K562 (cell line): ENCODE data around the gene LMAN2L. TPM values are rescaled to one million over a fixed set of nuclear protein-coding genes. Genes with fewer than 3 reads are reported as not detected.

Source experiments
- BCOR ChIP-seq: fragments of 450-650 bp; IDR thresholded peaks from 2 replicates; pipeline ENCODE4 v1.6.1; 2016
- CREB1 ChIP-seq, 2 experiments: sonication (generic) in 1 of 2; formaldehyde crosslinking in 1 of 2; IDR thresholded peaks; 2 replicates each; pipeline versions ENCODE4 v1.6.1 to v1.8.0; 2012 to 2022; ENCODE audit warnings: inconsistent platforms in 1 of 2, mild to moderate bottlenecking in 1 of 2, missing genetic modification reagents in 1 of 2, moderate library complexity in 1 of 2
- FOS ChIP-seq: IDR thresholded peaks from 3 replicates; pipeline ENCODE4 v1.6.1; 2011; ENCODE audit not compliant: insufficient read length; ENCODE audit errors: extremely low read depth
- HMG20B ChIP-seq: fragments of 250-450 bp; sonication (Bioruptor Pico); IDR thresholded peaks from 2 replicates; pipeline ENCODE4 v1.5.0; 2021; ENCODE audit warnings: mild to moderate bottlenecking
- JUND ChIP-seq, 2 experiments: IDR thresholded peaks; 2 replicates in 1 of 2; 3 replicates in 1 of 2; pipeline ENCODE4 v1.6.1; 2011; ENCODE audit warnings: borderline replicate concordance in 2 of 2, low read depth in 2 of 2, low read length in 2 of 2, improper control_type of control experiment in 1 of 2, missing biosample characterization in 1 of 2, missing genetic modification characterization in 1 of 2, missing genetic modification reagents in 1 of 2
- KLF6 ChIP-seq: fragments of 250-450 bp; sonication (Bioruptor Pico); IDR thresholded peaks from 2 replicates; pipeline ENCODE4 v1.4.0; 2020; ENCODE audit warnings: mild to moderate bottlenecking, moderate library complexity, borderline replicate concordance
- MXI1 ChIP-seq: IDR thresholded peaks from 2 replicates; pipeline ENCODE4 v1.6.1; 2011; ENCODE audit warnings: low read depth, mild to moderate bottlenecking, improper control_type of control experiment, low read length
- NCOA6 ChIP-seq: fragments of 450-650 bp; IDR thresholded peaks from 2 replicates; pipeline ENCODE4 v1.6.1; 2017; ENCODE audit warnings: mild to moderate bottlenecking
- POLR3A ChIP-seq: IDR thresholded peaks from 2 replicates; pipeline ENCODE4 v1.6.1; 2011; ENCODE audit warnings: borderline replicate concordance, mild to moderate bottlenecking, moderate library complexity; ENCODE audit not compliant: insufficient read length, insufficient read depth; ENCODE audit errors: extremely low read depth
- RNF219 ChIP-seq: fragments of 250-450 bp; sonication (Bioruptor Pico); IDR thresholded peaks from 2 replicates; pipeline ENCODE4 v1.5.0; 2022; ENCODE audit warnings: mild to moderate bottlenecking
- SP2 ChIP-seq: IDR thresholded peaks from 2 replicates; pipeline ENCODE4 v1.6.1; 2011; ENCODE audit warnings: mild to moderate bottlenecking, low read depth, low read length, moderate library complexity; ENCODE audit not compliant: poor library complexity, severe bottlenecking; ENCODE audit errors: extremely low read depth
- ZMIZ1 ChIP-seq, 2 experiments: fragments of 150-350 bp in 1 of 2; IDR thresholded peaks; 2 replicates each; pipeline ENCODE4 v1.6.1; 2012 to 2016; ENCODE audit warnings: low read depth in 2 of 2, low read length in 2 of 2, mild to moderate bottlenecking in 1 of 2, moderate library complexity in 1 of 2
- ZNF551 ChIP-seq: fragments of 250-450 bp; sonication (Bioruptor Pico); IDR thresholded peaks from 2 replicates; pipeline ENCODE4 v1.5.0; 2021; ENCODE audit warnings: mild to moderate bottlenecking, moderate library complexity
- polyA plus RNA-seq, 8 experiments: library from polyadenylated mRNA; depleted of rRNA in 4 of 8; stranded (reverse) in 5 of 8; unstranded in 3 of 8; fragments of >200 nt; fragmentation: Nextera tagmentation in 2 of 8; fragmentation: Illumina TruSeq in 1 of 8; extraction: Ambion mirVana in 2 of 8; extraction: Trizol in 1 of 8; gene quantifications; 2 replicates each; pipeline versions ENCODE4 v1.2.1 to v1.2.3, GENCODE V29; 2011 to 2014; ENCODE audit warnings: inconsistent platforms in 1 of 8, missing spikeins in 1 of 8
- total RNA-seq, 7 experiments: library from RNA; depleted of rRNA in 6 of 7; stranded (reverse); fragments of >200 nt in 6 of 7; fragmentation: Illumina TruSeq in 2 of 7; extraction: Trizol in 2 of 7; gene quantifications; 2 replicates each; pipeline versions ENCODE4 v1.2.1 to v1.2.3, GENCODE V29; 2011 to 2021; ENCODE audit warnings: low replicate concordance in 1 of 7
- TF ChIP-seq, protein P1 (sequence below), 2 experiments: fragments of 450-650 bp; IDR thresholded peaks; 2 replicates each; pipeline ENCODE4 v1.6.1; 2018; ENCODE audit warnings: mild to moderate bottlenecking in 2 of 2, low read depth in 1 of 2; ENCODE audit not compliant: partially characterized antibody in 2 of 2

LMAN2L gene
- total and polyA plus RNA-seq, 9 of the 15 experiments (the other 6 are each of a cell fraction or from before 2014, with no cell fraction given), result 7.2 to 37.7 (median 12.5) TPM

DNA sequence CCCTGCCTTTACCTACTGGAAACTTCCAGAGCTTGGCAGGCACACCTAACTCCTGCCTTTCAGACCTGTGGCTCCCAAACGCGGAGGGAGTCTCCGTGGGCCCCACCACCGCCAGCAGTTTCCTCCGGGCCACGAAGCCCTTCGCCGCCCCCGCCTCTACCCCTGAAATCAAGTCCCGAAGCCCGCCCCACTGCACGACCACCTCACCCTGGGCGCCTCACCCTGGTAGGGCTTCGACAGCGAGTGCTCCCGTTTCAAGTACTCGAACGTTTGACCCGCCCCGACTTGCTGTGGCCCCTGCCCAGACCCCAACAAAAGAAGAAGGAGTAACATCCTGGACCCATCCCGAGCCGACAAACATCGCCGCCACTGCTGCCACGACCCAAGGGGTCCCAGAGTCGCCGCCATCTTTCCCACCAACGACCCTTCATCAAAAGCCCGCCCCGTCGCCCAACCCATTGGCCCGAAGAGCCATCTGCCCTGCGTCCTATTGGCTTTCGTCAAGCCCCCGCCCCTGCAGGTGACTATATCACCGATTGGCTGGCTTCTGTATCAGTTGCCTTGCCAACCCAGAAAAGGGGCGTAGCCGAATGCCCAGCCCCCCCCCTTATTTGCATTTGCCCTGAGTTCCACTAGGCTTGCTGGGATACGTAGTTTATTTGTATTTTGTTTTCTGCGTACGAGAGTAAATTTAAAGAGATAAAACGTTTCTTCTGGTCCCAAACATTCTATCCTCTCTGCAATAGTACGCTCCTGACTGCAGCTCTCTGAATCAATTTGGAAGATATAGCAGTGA lies at the start of gene LMAN2L (continued):
- TF ChIP-seq, protein P1, sequence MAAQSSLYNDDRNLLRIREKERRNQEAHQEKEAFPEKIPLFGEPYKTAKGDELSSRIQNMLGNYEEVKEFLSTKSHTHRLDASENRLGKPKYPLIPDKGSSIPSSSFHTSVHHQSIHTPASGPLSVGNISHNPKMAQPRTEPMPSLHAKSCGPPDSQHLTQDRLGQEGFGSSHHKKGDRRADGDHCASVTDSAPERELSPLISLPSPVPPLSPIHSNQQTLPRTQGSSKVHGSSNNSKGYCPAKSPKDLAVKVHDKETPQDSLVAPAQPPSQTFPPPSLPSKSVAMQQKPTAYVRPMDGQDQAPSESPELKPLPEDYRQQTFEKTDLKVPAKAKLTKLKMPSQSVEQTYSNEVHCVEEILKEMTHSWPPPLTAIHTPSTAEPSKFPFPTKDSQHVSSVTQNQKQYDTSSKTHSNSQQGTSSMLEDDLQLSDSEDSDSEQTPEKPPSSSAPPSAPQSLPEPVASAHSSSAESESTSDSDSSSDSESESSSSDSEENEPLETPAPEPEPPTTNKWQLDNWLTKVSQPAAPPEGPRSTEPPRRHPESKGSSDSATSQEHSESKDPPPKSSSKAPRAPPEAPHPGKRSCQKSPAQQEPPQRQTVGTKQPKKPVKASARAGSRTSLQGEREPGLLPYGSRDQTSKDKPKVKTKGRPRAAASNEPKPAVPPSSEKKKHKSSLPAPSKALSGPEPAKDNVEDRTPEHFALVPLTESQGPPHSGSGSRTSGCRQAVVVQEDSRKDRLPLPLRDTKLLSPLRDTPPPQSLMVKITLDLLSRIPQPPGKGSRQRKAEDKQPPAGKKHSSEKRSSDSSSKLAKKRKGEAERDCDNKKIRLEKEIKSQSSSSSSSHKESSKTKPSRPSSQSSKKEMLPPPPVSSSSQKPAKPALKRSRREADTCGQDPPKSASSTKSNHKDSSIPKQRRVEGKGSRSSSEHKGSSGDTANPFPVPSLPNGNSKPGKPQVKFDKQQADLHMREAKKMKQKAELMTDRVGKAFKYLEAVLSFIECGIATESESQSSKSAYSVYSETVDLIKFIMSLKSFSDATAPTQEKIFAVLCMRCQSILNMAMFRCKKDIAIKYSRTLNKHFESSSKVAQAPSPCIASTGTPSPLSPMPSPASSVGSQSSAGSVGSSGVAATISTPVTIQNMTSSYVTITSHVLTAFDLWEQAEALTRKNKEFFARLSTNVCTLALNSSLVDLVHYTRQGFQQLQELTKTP (IDR thresholded peaks at IDR 0.05; ENCODE audit: low read depth in 1 of 2, partially characterized antibody in 2 of 2), result peak in 1 of 2 experiments; percentile 69
- TF ChIP-seq BCOR (no peak), CREB1 (IDR thresholded peaks at IDR 0.05) (peak; percentile 22; the same call in 1 of the 2 replicates), CREB1 (CRISPR knock-in tag; IDR thresholded peaks at IDR 0.05) (no peak; the same call in 1 of the 2 replicates), FOS (peak; percentile 85), KLF6 (CRISPR knock-in tag) (no peak), NCOA6 (no peak), JUND (IDR thresholded peaks at IDR 0.05; ENCODE audit: borderline replicate concordance, low read depth, low read length) (no peak; the same call in 1 of the 2 replicates), JUND (tag; IDR thresholded peaks at IDR 0.05; ENCODE audit: borderline replicate concordance, low read depth, low read length) (peak; percentile 29; the same call in 1 of the 3 replicates), SP2 (peak; percentile 76), ZNF551 (CRISPR knock-in tag) (no peak), HMG20B (CRISPR knock-in tag) (no peak), RNF219 (CRISPR knock-in tag) (no peak), ZMIZ1 (IDR thresholded peaks at IDR 0.05; ENCODE audit: low read depth in 2 of 2, low read length in 2 of 2) (0 out of 4 replicates have a peak, but pooled peaks of 1 of the 2 experiments have one; percentile 47), POLR3A (no peak), MXI1 (peak; percentile 89)
